NT2/D1 (cell line): ENCODE measurements around the gene ZBTB8A.

Experiments used
- SUZ12 ChIP-seq: IDR thresholded peaks from 2 replicates; pipeline ENCODE4 v1.6.1; 2011; ENCODE audit not compliant: insufficient read length, insufficient read depth; ENCODE audit errors: extremely low read depth
- YY1 ChIP-seq: IDR thresholded peaks from 2 replicates; pipeline ENCODE4 v1.6.1; 2011; ENCODE audit not compliant: insufficient read length, insufficient read depth
- ZNF274 ChIP-seq: IDR thresholded peaks from 2 replicates; pipeline ENCODE4 v1.6.1; 2011; ENCODE audit warnings: mild to moderate bottlenecking, low read depth, low read length

DNA sequence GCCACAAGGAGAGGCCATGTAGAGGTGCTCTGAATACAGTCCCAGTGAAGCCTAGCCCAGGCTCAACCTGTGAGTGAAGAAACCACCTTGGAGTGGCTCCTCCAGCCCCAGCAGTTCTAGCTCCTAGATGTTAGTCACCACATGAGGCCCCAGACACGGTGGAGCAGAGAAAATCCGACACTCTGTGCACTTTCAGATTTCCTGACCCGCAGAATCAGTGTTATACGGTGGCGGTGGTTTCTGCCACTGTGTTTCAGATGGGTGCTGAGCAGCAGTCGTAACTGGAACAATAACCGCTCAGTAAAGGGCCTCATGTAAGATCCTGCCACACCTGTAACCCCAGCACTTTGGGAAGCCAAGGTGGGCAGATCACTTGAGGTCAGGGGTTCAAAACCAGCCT is 36.1 kb upstream of the ZBTB8A start:
- TF ChIP-seq YY1 (no peak), ZNF274 (no peak), SUZ12 (no peak)
